ENCODE measurements around the gene MAGEB17.

DNA sequence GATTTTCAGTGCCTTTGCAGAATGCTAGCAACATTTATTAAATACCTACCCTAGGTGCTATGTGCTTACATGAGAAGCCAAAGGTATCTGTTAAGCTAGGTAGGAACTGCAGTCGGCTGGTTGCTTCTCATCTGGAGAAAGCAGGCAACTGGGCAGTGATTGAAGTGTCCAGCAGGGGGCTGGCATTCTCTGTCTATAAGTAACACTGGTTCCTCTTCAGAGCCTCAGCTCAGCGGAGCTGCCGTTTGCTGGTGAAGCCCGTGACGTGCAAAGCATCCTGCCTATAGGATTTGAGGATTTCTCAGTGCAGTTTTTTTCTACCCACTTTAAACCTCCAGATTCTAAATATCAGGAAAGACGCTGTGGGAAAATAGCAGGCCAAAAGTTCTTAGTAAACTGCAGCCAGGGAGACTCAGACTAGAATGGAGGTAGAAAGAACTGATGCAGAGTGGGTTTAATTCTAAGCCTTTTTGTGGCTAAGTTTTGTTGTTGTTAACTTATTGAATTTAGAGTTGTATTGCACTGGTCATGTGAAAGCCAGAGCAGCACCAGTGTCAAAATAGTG lies 44.0 kb upstream of the MAGEB17 start, which contains the start of gene GRPR:
- TF ChIP-seq CTCF (conservative IDR thresholded peaks at IDR 0.05; ENCODE audit: low read depth, low read length) (peak; percentile 87), EZH2phosphoT487 (IDR thresholded peaks at IDR 0.05; ENCODE audit: borderline replicate concordance, low read length) (no peak), EZH2 (IDR thresholded peaks at IDR 0.05; ENCODE audit: low read length, unreplicated experiment) (no peak)

All from PC-3 (cell line).